Measurements from ENCODE around the gene KLK1. TPM values are rescaled to one million over a fixed set of nuclear protein-coding genes. Genes with fewer than 3 reads are reported as not detected.
A peak's percentile ranks its signal among the peaks of the same experiment; 100 is the strongest.

KLK1 gene
- total and polyA plus RNA-seq, 5 donors from 2014 or later, result 0.47 to 0.48 TPM; not detected in 3

DNA sequence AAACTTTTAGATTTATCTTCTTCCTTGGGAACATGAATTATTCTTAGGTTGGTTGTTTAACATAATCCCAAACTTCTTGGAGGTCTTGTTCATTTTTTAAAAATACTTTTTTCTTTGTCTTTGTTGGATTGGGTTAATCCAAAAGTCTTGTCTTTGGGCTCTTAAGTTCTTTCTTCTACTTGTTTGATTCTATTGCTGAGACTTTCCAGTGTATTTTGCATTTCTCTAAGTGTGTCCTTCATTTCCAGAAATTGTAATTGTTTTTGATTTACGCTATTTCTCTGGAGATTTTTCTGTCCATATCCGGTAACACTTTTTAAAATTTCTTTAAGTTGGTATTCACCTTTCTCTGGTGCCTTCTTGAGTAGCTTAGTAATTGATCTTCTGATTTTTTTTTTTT lies 19.6 kb upstream of the KLK1 start:
- Histone ChIP-seq H3K27me3 (ENCODE audit: control insufficient read depth, insufficient read depth, low read length) (no peaks in the 10 kb centered on the region), H3K9me3 (ENCODE audit: control insufficient read depth in 2 of 2, low read length in 2 of 2) (peaks cover 0 to 8% of the 10 kb centered on the region in 2 experiments), H3K36me3 (ENCODE audit: control insufficient read depth, insufficient read depth, low read length) (no peaks in the 10 kb centered on the region), H3K4me1 (ENCODE audit: control insufficient read depth, insufficient read depth, low read length, poor library complexity, severe bottlenecking) (no peaks in the 10 kb centered on the region), H3K27ac (ENCODE audit: insufficient read depth, low read length, poor library complexity, severe bottlenecking) (no peak overlapping the region), H3K4me3 (ENCODE audit: low read depth, low read length) (no peak overlapping the region)
- DNase-seq, result no peak
- Mint-ChIP-seq H3K27ac (no peak overlapping the region), H3K4me1 (peaks cover 0 to 1% (median 0%) of the 10 kb centered on the region in 4 donors), H3K36me3 (no peaks in the 10 kb centered on the region), H3K4me3 (no peak overlapping the region), H3K9me3 (peaks cover 0 to 21% (median 3%) of the 10 kb centered on the region in 7 donors), H3K27me3 (peaks cover 18% of the 10 kb centered on the region)
- no peak for ATAC-seq (ENCODE audit: low read depth in 2 of 2)

DNA sequence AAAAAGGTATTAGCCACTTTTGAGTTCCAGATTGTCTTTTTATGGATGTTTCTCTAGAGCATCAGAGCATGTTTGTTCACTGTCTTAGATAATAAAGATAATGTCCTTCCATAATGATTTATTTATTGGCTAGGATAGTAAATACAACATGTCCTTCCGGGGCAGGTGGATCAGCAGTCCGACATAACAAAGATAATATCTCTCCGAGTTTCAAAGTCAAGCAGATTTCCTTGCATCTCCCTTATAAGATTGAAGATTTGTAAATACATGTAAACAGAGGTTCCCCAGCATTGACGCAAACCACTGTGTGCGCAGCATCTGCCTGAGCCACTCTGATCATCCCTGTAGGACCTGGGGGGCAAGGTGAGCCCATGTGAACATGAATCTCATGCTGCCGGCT lies 18.5 kb upstream of the KLK1 start:
- no peak overlapping the region for H3K4me3 ChIP-seq (ENCODE audit: low read depth, low read length)
- H3K27ac ChIP-seq (ENCODE audit: insufficient read depth, low read length, poor library complexity, severe bottlenecking), result no peak overlapping the region
- H3K4me1 ChIP-seq (ENCODE audit: control insufficient read depth, insufficient read depth, low read length, poor library complexity, severe bottlenecking), result no peaks in the 10 kb centered on the region
- H3K9me3 Mint-ChIP-seq, result peaks cover 0 to 21% (median 3%) of the 10 kb centered on the region in 7 donors
- no peaks in the 10 kb centered on the region for H3K36me3 Mint-ChIP-seq
- DNase-seq, result no peak
- no peaks in the 10 kb centered on the region for H3K27me3 ChIP-seq (ENCODE audit: control insufficient read depth, insufficient read depth, low read length)
- no peaks in the 10 kb centered on the region for H3K36me3 ChIP-seq (ENCODE audit: control insufficient read depth, insufficient read depth, low read length)
- H3K27ac Mint-ChIP-seq, result no peak overlapping the region
- peaks cover 0 to 4% (median 3%) of the 10 kb centered on the region in 4 donors for H3K4me1 Mint-ChIP-seq
- peaks cover 0 to 8% of the 10 kb centered on the region in 2 experiments for H3K9me3 ChIP-seq (ENCODE audit: control insufficient read depth in 2 of 2, low read length in 2 of 2)
- no peak overlapping the region for H3K4me3 Mint-ChIP-seq
- H3K27me3 Mint-ChIP-seq, result peaks cover 24% of the 10 kb centered on the region
- no peak for ATAC-seq (ENCODE audit: low read depth in 2 of 2)

- Histone ChIP-seq H3K27ac (ENCODE audit: insufficient read depth, low read length, poor library complexity, severe bottlenecking) (no peak overlapping the region), H3K27me3 (ENCODE audit: control insufficient read depth, insufficient read depth, low read length) (no peaks in the 10 kb centered on the region), H3K36me3 (ENCODE audit: control insufficient read depth, insufficient read depth, low read length) (no peaks in the 10 kb centered on the region), H3K4me3 (ENCODE audit: low read depth, low read length) (no peak overlapping the region), H3K4me1 (ENCODE audit: control insufficient read depth, insufficient read depth, low read length, poor library complexity, severe bottlenecking) (peaks cover 14% of the 10 kb centered on the region), H3K9me3 (ENCODE audit: control insufficient read depth in 2 of 2, low read length in 2 of 2) (peaks cover 0 to 8% of the 10 kb centered on the region in 2 experiments)
- DNase-seq, result no peak
- no peak overlapping the region for H3K4me3 Mint-ChIP-seq
- peaks cover 0 to 19% (median 2%) of the 10 kb centered on the region in 7 donors for H3K9me3 Mint-ChIP-seq
- H3K27me3 Mint-ChIP-seq, result peaks cover 37% of the 10 kb centered on the region
- H3K36me3 Mint-ChIP-seq, result no peaks in the 10 kb centered on the region
- peak overlapping the region in 1 of 3 donors; percentile 67 for H3K27ac Mint-ChIP-seq
- no peak for ATAC-seq (ENCODE audit: low read depth in 2 of 2)
- H3K4me1 Mint-ChIP-seq, result peaks cover 0 to 17% (median 11%) of the 10 kb centered on the region in 4 donors
These were observed 16.4 kb upstream of the KLK1 start for GRCh38 chr19:50839712-50840655.

DNA sequence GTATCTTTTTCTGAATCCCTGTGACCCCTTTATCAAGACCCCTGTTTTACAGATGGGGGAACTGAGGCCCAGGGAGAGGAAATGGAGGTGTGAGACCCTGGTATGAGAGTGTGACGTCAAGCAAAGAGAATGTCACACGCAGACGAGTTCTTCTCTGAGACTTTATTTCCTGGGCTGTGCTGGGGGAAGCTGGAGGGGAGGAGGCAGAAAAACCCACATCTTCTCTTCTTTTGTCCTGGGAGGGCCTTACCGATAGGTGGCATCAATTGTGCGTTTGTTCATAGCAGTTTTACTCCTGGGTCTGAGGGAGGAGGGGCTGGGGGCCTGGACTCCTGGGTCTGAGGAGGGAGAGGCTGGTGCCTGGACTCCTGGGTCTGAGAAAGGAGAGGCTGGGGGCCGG lies 14.7 kb upstream of the KLK1 start:
- DNase-seq, result peak in 1 of 3 donors; percentile 23

GRCh38 chr19:50837300-50837699 lies 13.7 kb upstream of the KLK1 start:
- no peak overlapping the region for H3K27ac ChIP-seq (ENCODE audit: insufficient read depth, low read length, poor library complexity, severe bottlenecking)
- DNase-seq (no peak), ATAC-seq (ENCODE audit: low read depth in 2 of 2) (no peak)
- Mint-ChIP-seq H3K9me3 (peaks cover 0 to 4% (median 2%) of the 10 kb centered on the region in 7 donors), H3K36me3 (no peaks in the 10 kb centered on the region), H3K4me1 (peaks cover 0 to 18% (median 11%) of the 10 kb centered on the region in 4 donors), H3K27ac (no peak overlapping the region), H3K27me3 (peaks cover 40% of the 10 kb centered on the region), H3K4me3 (peak overlapping the region; percentile 13 to 88 (median 68))
- no peaks in the 10 kb centered on the region for H3K27me3 ChIP-seq (ENCODE audit: control insufficient read depth, insufficient read depth, low read length)
- no peaks in the 10 kb centered on the region for H3K36me3 ChIP-seq (ENCODE audit: control insufficient read depth, insufficient read depth, low read length)
- no peaks in the 10 kb centered on the region for H3K9me3 ChIP-seq (ENCODE audit: control insufficient read depth in 2 of 2, low read length in 2 of 2)
- H3K4me1 ChIP-seq (ENCODE audit: control insufficient read depth, insufficient read depth, low read length, poor library complexity, severe bottlenecking), result peaks cover 15% of the 10 kb centered on the region
- H3K4me3 ChIP-seq (ENCODE audit: low read depth, low read length), result no peak overlapping the region

More for the DNA sequence above, 14.7 kb upstream of the KLK1 start:
- Mint-ChIP-seq H3K27me3 (peaks cover 36% of the 10 kb centered on the region), H3K4me3 (peak overlapping the region in 1 of 4 donors; percentile 61), H3K36me3 (no peaks in the 10 kb centered on the region), H3K27ac (no peak overlapping the region), H3K4me1 (peaks cover 0 to 18% (median 11%) of the 10 kb centered on the region in 4 donors), H3K9me3 (peaks cover 0 to 8% (median 2%) of the 10 kb centered on the region in 7 donors)
- H3K27ac ChIP-seq (ENCODE audit: insufficient read depth, low read length, poor library complexity, severe bottlenecking), result no peak overlapping the region
- no peaks in the 10 kb centered on the region for H3K27me3 ChIP-seq (ENCODE audit: control insufficient read depth, insufficient read depth, low read length)
- H3K4me1 ChIP-seq (ENCODE audit: control insufficient read depth, insufficient read depth, low read length, poor library complexity, severe bottlenecking), result peaks cover 15% of the 10 kb centered on the region
- H3K9me3 ChIP-seq (ENCODE audit: control insufficient read depth in 2 of 2, low read length in 2 of 2), result peaks cover 0 to under 1% of the 10 kb centered on the region in 2 experiments
- no peak overlapping the region for H3K4me3 ChIP-seq (ENCODE audit: low read depth, low read length)
- no peaks in the 10 kb centered on the region for H3K36me3 ChIP-seq (ENCODE audit: control insufficient read depth, insufficient read depth, low read length)
- no peak for ATAC-seq (ENCODE audit: low read depth in 2 of 2)

GRCh38 chr19:50836543-50837195 lies 13.1 kb upstream of the KLK1 start:
- Mint-ChIP-seq H3K27me3 (peaks cover 40% of the 10 kb centered on the region), H3K27ac (no peak overlapping the region), H3K36me3 (no peaks in the 10 kb centered on the region), H3K4me1 (peaks cover 0 to 18% (median 11%) of the 10 kb centered on the region in 4 donors), H3K4me3 (peak overlapping the region; percentile 81 to 96 (median 90)), H3K9me3 (peaks cover 0 to 2% (median 0%) of the 10 kb centered on the region in 7 donors)
- Histone ChIP-seq H3K27me3 (ENCODE audit: control insufficient read depth, insufficient read depth, low read length) (no peaks in the 10 kb centered on the region), H3K27ac (ENCODE audit: insufficient read depth, low read length, poor library complexity, severe bottlenecking) (no peak overlapping the region), H3K9me3 (ENCODE audit: control insufficient read depth in 2 of 2, low read length in 2 of 2) (no peaks in the 10 kb centered on the region), H3K4me3 (ENCODE audit: low read depth, low read length) (no peak overlapping the region), H3K36me3 (ENCODE audit: control insufficient read depth, insufficient read depth, low read length) (no peaks in the 10 kb centered on the region), H3K4me1 (ENCODE audit: control insufficient read depth, insufficient read depth, low read length, poor library complexity, severe bottlenecking) (peaks cover 15% of the 10 kb centered on the region)
- DNase-seq (no peak), ATAC-seq (ENCODE audit: low read depth in 2 of 2) (no peak)

GRCh38 chr19:50835785-50836542 lies 12.4 kb upstream of the KLK1 start:
- Mint-ChIP-seq H3K9me3 (peaks cover 0 to 3% (median 0%) of the 10 kb centered on the region in 7 donors), H3K36me3 (no peaks in the 10 kb centered on the region), H3K27ac (peak overlapping the region in 1 of 3 donors; percentile 46), H3K4me1 (peaks cover 0 to 18% (median 11%) of the 10 kb centered on the region in 4 donors), H3K4me3 (peak overlapping the region; percentile 81 to 96 (median 90)), H3K27me3 (peaks cover 43% of the 10 kb centered on the region)
- H3K4me3 ChIP-seq (ENCODE audit: low read depth, low read length), result peak overlapping the region; percentile 51
- DNase-seq (peak; percentile 50 to 66 (median 51)), ATAC-seq (ENCODE audit: low read depth in 2 of 2) (peak; percentile 58 to 82)
- H3K27ac ChIP-seq (ENCODE audit: insufficient read depth, low read length, poor library complexity, severe bottlenecking), result no peak overlapping the region
- no peaks in the 10 kb centered on the region for H3K36me3 ChIP-seq (ENCODE audit: control insufficient read depth, insufficient read depth, low read length)
- no peaks in the 10 kb centered on the region for H3K9me3 ChIP-seq (ENCODE audit: control insufficient read depth in 2 of 2, low read length in 2 of 2)
- peaks cover 15% of the 10 kb centered on the region for H3K4me1 ChIP-seq (ENCODE audit: control insufficient read depth, insufficient read depth, low read length, poor library complexity, severe bottlenecking)
- no peaks in the 10 kb centered on the region for H3K27me3 ChIP-seq (ENCODE audit: control insufficient read depth, insufficient read depth, low read length)
